ENCODE results near the gene SPTB.

Gene SPTB

DNA sequence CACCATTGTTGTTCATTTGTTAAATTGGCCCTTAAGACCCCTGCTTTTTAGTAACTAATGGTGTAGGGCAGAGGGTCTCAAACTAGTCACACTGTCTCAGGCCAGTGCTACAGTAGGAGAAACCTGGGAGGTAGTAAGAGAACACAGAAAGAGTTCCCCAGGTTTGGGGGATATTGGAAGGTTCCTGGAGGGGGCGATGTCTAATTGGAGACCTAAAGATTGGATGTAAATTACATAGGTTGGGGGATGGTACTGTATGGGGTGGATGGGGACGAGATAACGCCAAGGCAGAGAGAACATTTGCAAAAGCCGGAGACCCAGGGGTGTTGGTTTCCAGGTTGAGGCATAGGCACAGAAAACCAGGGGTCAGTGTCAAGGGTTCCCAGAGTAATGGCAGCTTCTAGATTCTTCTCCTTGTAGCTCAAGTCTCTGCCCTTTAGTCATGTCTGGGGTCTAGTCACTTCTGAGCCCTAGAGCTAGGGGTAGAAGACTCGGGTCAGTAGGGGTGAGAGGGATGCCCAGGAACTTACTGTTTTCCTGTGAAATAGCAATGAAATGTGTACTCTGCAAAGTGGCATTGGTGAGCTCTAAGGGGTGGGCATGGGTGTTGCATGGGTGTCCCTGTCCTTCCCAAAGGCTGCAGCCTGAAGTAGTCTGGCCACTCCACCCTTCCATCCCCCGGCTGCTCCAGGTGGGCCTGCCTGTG lies 153.7 kb downstream of the SPTB start:
- DNase-seq: no peak

DNA sequence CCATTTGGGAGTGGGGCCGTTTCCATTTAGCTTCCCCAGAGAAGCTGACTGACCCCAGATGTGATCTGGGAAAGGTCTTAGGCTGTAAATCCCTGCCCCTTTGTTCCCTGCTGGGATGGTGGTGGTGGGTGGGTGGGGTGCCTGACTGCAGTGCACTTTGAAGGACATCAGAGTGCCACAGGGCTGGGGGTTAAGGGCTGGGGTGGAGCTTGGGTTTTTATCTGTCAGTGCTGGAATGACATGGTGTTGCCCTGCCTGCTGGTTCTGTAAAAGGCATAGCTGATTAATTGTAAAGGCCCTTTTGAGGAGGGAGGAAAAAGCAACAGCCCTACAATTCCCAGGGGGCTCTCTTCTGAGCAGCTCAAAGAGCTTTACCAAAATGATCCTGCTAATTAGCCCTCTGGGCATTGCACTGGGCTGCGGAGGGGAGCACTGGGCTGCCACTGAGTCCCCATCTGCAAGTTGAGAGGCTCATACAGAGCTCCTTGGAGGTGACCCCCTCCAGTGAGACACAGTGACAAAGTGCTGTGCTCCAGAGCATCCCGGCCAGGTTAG lies 154.4 kb downstream of the SPTB start:
- DNase-seq: no peak

DNA sequence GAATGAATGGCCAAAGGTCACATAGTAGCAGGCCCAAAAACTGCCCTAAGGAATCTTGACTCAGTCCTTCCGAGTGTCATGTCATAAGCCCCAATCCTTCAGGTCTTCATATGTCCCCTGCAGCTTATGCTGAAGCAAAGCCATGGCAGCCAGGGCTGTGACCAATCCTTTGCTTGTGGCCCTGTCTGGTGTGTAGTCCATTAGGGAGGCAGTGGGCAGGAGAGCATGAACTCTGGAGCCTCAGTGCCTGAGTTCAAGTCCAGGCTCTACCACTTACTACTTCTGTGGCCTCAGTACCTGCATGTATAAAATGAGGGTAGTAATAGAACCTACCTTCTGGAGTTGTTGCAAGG lies 155.2 kb downstream of the SPTB start:
- no peak for DNase-seq

DNA sequence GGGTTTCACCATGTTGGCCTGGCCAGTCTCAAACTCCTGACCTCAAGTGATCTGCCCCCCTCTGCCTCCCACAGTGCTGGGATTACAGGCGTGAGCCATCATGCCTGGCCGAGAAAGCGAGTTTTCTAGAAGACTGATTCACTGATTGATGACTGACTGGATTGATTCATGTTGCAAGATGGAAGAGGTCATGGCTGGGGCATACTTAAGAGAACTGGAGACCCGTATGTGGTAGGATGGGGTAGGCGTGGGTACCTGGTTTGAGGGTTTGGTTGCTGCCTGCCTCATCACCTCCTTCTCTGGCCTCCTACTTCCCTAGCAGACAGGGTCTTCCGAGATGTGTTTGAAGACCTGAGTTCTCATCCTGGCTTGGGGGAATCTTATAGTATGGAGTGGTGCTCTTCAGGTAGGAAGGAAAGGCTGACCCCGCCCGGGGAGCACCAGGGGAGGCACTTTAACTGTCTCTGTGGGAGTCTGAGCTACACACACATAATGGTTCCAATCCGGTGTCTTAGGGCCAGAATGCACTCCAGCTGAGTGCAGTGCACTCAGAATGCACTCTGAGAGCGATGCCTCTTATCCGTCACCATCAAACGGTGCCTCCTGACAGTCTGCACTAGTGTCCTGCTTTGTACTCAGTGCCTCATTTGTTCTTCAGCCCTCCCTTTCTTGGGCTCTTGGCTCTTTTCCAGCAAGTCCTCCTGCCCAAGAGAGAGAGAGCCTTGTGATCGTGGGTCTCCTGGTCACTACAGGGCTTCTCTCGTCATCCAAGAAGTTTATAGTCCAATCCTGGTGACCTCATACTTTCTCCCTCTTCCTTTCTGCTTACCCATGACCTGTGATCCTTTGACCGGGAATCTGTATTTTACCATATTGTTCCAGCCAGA lies 155.8 kb downstream of the SPTB start:
- no peak for DNase-seq

DNA sequence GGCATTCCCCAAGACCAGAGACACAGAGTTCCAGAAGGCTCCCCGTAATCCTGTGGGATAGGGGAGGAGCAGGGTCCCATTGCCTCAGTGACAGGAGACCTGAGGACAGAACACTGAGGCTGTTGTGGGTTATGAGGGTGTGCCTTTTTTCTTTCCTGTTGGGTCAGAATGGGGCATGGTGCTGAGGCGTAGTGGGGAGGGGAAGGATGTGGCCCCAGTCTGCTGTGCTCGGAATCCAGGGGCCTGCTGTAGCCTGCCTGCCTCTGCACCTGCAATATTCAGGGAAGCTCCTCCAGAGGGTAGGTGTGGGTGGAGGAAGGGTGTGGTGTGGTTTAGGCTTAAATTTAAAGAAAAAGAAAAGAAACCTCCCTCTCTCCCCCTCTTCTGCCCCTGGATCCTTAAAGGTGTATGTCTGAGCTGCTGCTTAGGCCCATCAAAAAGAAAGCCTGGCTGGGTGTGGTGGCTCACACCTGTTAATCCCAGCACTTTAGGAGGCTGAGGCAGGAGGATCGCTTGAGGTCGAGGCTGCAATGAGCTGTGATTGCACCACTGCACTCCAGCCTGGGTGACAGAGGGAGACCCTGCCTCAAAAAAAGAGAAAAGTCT lies 156.8 kb downstream of the SPTB start:
- no peak for DNase-seq

DNA sequence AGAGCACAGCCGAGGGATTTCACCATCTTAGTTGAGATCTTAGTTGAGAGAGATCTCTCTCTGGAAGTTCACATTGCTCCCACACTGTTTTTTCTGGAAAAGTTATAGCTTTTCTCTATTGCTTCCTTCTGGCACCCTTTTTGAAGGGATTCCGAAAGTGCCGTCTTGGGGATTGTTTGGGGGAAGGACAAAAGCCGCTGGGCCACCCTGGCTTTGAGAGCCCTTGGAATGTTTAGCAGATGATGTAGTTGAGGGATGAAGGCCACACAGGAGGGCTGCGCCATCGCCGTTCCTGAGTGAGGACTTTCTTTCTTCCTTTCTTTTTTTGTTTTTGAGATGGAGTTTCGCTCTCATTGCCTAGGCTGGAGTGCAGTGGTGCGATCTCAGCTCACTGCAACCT lies 157.8 kb downstream of the SPTB start:
- DNase-seq: no peak

DNA sequence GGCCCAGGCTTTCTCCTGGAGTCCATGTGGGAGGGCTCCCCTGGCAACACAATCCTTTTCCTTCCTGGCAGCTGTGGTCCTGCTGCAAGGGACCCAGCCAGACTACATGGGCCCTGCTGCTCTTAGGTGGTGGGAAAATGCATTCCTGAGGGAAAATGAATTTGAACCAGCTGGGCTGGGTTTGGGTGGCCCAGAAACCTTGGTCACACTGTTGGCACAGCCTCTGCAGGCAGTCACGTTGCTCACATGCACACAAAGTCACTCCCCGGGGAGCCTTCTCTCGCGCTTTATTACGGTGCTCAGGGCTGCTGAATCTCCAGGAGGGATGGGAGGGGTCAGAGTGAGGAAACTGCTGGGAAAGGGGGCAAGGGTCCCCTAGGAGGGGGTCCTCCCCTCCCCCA lies 158.3 kb downstream of the SPTB start:
- DNase-seq: no peak

DNA sequence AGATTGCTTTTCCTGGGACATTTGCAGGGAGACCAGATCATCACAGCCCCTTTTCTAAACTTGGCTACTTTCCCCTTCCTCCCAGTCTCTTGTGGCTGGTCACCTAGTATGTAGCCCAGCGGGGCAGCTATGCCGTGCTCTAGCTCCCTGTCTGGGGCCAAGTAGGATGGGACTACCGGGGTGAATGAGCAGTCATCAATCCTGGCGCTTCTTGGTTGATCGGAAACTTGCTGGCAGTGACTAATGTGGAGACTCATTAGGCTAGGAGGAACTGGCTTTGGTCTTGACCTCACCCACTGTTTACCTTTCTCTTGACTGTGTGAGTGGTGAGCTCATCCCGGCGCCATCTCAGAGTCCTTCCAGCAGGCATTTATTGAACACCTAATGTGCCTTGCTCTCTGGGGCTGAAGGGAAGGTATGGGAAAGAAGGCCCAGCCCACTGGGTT lies 159.6 kb downstream of the SPTB start:
- peak; percentile 57 for DNase-seq

DNA sequence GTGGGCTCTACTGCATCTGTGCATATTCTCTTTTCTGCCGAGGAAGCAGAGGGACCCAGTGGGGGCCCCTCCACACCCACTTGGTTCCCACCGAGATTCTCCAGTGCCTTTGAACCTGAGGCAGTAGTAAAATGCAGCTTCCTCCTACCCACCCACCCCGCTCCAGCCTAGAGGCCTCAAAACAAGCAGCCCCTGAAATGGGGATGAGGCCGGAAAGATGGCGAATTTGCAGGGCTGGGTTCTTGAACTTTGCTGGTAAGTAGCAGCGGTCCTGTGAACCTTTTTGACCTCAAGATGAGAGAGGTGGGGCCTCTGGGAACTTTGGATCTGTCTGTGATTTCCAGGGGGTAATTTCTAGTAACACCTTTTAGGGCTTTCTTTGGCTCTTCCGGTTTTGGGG lies 160.1 kb downstream of the SPTB start:
- no peak for DNase-seq

DNA sequence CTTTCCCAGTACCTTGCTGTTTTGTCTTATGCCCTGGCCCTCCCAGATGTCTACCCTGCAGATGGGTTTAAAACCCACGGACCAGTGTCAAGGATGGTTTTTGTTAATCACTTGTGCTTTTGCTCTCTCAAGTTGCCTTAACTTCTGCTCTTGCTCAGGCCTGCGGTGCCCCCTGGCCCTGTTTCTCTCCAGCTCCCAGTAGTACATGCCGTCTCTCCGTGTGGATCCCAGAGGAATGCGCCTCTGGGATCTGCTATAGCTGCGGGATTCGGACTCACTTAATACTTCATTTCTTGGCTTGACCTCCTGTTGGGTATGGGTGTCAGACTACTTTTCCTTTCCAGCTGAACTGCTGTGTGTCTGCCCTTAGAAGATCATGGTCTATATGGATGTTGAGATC lies 160.9 kb downstream of the SPTB start:
- no peak for DNase-seq

DNA sequence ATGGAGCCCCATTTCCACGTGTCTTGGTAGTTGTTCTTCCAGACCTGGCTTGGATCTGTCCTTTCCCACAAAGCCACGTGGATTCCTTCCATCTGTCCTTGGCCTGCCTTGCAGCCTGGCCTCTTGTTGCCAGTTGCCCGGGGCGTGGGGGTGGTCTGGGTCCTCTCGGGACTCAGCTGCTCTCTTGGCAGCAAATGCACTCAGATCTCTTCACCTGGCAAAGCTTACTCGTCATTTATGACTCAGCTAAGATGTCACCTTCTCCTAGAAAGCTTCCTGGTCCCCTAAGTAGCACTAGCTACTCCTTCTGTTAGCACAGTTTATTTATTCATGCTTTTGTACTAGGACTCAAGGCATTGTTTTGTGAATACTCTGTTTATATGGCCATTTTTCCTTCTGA lies 161.8 kb downstream of the SPTB start:
- no peak for DNase-seq

DNA sequence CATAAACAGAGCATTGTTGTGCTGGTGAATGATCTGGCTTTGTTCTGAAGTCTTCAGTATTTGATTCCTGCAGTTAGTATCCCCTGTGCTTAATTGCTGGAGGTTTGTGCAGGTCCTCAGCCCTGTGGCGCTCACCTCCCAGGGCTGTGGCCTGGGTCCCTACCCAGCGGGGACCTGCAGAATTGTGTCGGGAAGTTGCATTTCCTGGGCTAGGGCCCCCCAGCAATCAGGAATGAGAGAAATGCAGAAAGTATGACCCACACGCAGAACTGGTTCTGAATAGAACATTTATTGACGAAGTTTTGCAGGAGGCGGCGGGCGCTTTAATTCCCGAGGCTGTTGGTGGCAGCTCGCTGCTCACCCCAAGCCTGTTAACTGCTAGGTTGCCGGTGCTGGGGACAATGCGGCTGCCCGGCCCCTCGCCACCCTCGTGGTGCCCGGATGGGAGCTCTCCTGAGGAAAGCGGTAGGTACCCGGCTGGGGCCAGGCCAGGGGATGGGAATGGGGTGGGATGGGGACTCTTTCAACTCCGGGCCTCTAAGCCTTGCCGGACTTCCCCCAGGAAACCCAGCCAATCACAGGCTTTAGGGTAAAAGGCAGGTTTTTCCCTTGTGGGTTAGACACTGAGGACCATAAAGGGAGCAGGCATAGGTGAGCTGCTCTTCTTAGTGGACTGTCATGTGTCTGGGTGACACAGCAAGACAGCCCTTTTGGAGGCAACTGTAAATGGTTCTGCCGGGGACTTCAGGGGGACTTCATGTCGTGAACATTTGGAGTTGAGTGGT lies 163.9 kb downstream of the SPTB start:
- no peak for DNase-seq

DNA sequence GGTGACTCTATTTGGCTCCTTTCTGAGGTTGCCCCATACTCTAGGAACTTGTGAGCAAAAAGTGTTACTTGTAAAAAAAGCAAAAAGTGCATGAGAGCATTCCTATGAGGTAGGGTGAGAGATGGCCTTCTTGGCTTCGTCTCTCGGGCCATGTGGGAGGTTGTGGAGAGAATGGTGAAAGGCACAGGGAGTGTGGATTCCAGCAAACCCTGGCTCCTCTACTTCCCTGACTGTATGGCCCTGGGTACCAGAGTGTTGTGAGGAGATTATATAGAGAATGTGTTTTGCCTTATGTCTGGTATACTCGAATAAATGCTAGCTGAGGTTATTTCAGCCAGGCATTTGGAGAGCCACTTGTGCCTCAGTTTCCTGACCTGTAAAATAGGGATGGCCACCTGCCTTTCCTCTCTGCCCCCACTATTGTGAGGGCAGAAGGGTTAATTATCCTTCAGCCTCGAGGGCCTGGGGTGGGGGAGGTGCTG lies 164.5 kb downstream of the SPTB start:
- DNase-seq: no peak

DNA sequence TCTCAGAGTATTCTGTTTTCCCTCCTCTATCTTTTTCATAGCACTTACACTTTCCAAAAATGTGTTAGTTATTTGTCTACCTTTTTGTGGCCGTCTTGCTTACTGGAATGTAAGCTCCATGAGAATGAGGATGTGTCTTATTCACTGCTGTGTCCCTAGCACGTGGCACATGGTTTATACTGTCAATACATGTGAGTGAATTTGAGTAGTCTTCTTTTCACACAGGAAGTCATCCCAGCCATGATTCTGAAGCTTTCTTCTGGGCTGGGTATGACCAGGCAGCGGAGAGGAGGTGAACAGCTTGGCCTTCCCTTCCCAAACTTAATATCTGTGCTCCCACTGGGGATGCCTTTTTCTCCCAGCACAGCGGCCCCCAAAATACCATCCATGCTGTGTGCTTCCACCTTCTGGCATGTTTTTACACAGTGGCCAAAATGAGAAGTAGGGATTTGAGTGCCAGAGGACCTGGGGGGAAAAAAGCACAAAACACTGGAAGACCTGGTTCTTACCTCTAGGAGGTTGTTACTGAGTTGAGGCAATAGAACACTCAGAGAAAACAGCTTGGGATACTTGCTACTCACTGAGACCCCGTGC lies 165.2 kb downstream of the SPTB start:
- DNase-seq: no peak

DNA sequence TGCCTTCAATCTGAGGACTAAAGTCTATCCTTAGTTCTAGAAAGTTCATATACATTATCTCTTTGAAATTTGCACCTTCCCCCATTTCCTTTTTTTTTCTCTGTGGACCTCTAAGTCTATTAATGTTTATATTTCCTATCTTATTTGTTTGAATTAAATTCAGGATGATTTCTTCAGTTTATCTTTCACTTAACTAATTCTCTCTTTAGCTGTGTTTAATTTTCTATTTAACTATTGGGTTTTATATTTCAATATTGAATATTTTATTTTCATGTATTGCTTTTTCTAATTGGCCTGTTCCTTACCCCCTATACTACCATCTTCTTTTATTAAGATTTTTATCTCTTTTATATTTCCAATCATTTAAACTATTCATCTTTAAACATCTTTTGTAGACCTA lies 166.0 kb downstream of the SPTB start:
- no peak for DNase-seq

DNA sequence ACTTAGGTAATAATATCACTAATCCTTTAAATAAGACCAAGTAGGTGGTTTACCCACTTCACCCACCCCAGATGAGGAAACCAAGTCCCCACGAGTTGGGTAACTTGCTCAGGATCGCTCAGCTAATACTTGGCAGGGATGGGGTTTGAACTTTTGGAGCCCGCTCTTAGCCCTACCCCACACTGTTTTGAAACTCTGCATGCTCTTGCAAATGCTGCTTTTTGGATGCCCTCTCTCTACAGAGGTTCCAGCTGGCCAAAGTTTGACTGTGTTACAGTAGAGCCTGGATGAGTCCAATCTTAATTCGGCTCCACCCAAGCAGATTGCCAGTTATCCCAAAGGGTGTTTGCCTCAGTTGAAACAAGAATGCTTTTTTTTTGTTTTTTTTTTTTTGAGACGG lies 168.7 kb downstream of the SPTB start:
- DNase-seq: no peak

DNA sequence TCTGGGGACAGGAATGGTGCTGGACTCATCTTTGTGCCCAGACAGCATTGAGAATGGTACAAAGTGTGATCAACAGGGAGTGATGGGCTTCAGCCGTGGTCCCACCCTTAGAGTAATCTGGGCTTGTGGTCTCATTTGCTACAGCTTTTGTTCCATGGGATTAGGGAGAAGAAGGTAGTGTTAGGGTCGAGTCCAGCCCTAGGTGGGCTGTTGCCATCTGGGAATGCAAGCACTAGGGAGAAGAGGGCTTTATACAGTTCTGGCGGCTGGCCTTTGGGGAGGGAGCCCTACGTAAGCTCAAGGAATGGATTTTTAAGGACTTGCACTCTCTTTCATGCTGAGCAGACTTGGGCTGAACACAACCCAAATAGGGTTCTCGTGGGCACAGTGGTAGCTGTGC lies 170.6 kb downstream of the SPTB start:
- no peak for DNase-seq

DNA sequence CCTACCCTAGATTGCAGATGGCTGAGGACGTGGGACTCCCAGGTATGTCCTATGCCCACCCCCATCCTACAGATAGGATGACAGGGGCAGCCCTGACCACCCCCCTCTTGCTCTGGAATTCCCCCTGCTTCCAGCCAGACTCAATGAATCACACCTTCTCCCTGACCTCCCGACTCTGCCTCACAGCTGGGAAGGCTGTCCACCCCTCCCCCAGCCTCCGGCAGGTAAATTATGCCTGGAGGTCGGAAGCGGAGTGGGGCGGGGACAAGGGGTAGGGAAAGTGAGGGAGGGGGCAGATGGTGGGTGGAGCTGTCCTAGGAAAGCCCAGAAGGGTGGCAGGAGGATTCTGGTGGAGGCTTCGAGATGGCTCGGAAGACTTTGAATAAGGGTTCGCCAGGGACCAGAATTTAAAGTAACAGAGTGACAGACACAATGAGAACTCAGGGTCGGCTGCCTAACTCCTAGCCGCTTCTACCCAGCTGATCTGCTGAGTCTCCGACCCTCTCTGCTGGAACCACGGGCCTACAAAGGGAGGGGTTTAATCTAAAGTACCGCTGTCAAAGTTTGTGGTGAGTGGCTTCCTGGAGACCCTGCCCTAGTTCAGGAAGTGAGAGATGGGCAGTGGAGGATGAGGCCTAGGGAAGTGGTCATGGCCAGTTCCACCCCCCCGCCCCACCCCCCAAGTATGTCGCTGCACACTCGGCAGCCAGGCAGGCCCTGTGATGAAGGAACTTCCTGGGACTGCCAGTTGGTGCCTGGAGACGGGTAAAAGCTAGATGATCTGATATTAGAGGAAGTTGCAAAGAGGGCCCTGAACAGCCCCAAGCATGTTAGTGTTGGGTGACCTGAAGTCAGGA lies 171.3 kb downstream of the SPTB start:
- peak; percentile 72 for DNase-seq

DNA sequence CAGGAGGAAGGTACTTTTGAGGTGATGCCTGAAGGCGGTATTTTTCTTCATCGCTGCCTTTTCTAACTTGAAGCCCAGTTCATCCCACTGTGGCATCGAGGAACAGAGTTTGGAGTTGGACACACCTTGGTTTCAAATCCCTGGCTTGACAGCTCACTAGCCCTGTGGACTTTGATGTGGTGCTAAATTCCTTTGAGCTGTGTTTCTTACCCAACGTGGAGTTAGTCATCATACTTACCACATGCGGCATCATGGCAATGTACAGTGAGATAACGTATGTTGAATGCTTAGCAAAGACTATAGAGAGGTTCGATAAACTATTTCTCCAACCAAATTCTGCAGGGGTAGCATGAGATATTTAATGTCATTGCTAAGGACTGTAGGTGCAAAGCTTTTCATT lies 172.0 kb downstream of the SPTB start:
- peak; percentile 58 for DNase-seq

DNA sequence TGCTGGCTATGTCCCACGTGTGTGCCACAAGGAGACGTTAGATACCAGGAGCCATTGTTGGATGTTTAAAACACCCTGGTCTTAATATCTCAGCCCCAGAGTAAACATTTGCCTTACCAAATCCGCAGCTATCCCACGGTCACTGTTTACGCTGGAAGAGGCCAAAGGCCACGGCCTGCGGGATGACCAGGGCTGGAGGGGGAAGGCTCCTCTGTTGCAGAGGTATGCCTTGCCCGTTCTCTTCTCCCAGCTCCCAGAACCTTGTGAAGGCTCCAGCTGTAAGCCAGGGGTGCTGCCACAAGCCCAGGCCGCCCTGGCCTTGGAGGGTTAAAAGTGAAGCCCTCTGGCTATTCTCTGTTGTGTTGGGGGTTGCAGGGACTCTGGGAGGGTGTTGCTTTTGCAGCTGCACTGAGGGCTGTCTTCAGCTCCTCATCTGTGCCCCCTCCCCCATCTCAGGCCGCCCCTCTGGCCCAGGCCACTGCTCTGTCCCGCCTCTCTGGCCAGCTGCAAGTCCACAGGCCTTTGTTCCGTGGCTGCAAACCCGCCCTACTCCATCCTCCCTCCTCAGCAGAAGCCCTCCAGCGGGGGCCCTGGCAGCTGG lies 173.0 kb downstream of the SPTB start:
- no peak for DNase-seq

DNA sequence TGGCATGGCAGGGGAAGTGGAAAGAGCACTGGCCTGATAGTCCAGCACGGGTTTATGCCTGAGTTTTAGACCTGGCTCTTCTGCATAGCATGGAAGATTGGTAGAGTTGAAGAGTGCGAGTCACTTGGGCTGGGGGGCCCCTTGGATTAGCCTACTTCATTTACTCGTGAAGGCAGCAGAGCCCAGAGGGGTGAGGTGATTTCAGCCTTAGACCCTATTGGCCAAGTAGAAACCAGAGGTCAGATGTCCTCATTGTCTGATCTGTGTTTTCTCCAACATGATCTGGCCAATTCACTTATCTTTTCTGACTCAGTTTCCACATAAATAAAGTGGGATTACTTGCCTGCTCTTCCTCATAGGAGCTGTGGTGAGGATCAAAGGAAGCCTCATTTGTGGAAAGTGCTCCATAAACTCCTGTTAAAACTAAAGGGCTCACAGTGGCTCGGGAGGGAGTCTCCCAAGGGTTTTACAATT lies 173.6 kb downstream of the SPTB start:
- DNase-seq: no peak
